H1 (cell line): Measurements from ENCODE around the gene VSX1. TPM values are rescaled to one million over a fixed set of nuclear protein-coding genes. Genes with fewer than 3 reads are reported as not detected.

Experiments
- HDAC2 ChIP-seq, 2 experiments: fragments of 300-600 bp in 1 of 2; sonication (generic) in 1 of 2; IDR thresholded peaks; 2 replicates each; pipeline ENCODE4 v1.6.1; 2011 to 2012; ENCODE audit warnings: low read depth in 2 of 2, low read length in 2 of 2, mild to moderate bottlenecking in 2 of 2, moderate library complexity in 2 of 2, borderline replicate concordance in 1 of 2, inconsistent platforms in 1 of 2
- POLR2A ChIP-seq, 2 experiments: IDR thresholded peaks; 1 replicate in 1 of 2; 2 replicates in 1 of 2; pipeline ENCODE4 v1.6.1; 2011; ENCODE audit warnings: low read depth in 2 of 2, low read length in 2 of 2, mild to moderate bottlenecking in 2 of 2; ENCODE audit errors: control extremely low read depth in 1 of 2
- polyA plus RNA-seq, 7 experiments: library from polyadenylated mRNA; depleted of rRNA in 3 of 7; stranded (reverse) in 5 of 7; unstranded in 2 of 7; fragments of >200 nt in 5 of 7; fragments of 200-250 nt in 2 of 7; gene quantifications; 1 replicate in 5 of 7; 2 replicates in 1 of 7; 4 replicates in 1 of 7; pipeline versions ENCODE4 v1.2.1 to v1.2.3, GENCODE V29; 2011 to 2013; ENCODE audit warnings: missing spikeins in 2 of 7, mixed read lengths in 2 of 7
- total RNA-seq: library from RNA; stranded (reverse); fragmentation: NEBNext Ultra II Directional; extraction: Animal tissue kit (Norgen Biotek cat#: 25700); gene quantifications from 2 replicates; pipeline ENCODE4 v1.2.1, GENCODE V29; 2021
- TF ChIP-seq, protein P1 (sequence below): IDR thresholded peaks from 2 replicates; pipeline ENCODE4 v1.6.1; 2012; ENCODE audit warnings: inconsistent platforms

Gene VSX1
- total and polyA plus RNA-seq, 2 of the 8 experiments (the other 6 are each of a cell fraction or from before 2014, with no cell fraction given): 0.14 TPM; not detected in 1

DNA sequence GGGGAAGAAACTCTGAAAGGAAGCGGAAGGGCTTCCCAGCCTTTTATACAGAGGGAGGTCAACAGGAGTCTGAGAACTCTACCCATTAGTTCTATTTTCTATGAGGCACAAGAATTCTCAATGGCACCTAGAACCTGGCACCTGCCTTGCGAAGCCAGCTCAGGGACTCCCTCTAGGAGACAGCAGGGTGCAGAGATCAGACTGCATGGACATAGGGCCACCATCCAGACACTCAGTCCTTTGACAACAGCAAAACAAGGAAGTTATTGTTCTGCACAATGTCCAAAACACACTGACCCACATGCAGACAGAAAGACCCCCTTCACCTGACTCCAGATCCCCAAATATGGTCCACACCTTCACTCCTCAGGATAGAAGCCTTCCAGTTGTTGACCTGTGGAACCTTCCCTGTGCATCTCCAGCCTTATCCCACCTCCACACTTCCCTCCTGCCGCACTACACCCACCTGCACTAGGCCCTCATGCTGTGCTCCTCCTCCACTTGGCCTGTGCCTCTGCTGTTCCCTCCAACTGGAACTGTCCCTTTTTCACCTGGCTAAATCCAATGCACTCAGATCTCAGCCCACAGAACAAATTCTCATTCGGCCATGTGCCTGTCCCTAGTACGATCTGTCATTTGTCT, 51.8 kb downstream of the VSX1 start (continued):
- TF ChIP-seq, protein P1, sequence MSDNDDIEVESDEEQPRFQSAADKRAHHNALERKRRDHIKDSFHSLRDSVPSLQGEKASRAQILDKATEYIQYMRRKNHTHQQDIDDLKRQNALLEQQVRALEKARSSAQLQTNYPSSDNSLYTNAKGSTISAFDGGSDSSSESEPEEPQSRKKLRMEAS: no peak
- no peak for TF ChIP-seq POLR2A (IDR thresholded peaks at IDR 0.05; ENCODE audit: control extremely low read depth in 1 of 2, low read depth in 2 of 2, low read length in 2 of 2)
- no peak for TF ChIP-seq HDAC2 (IDR thresholded peaks at IDR 0.05; ENCODE audit: borderline replicate concordance in 1 of 2, low read depth in 2 of 2, low read length in 2 of 2)
